ENCODE data around the gene CDC42EP4. TPM values are rescaled to one million over a fixed set of nuclear protein-coding genes. Genes with fewer than 3 reads are reported as not detected.

Gene CDC42EP4
- total and polyA plus RNA-seq, 4 donors = 15.7 to 31.0 (median 28.0) TPM

DNA sequence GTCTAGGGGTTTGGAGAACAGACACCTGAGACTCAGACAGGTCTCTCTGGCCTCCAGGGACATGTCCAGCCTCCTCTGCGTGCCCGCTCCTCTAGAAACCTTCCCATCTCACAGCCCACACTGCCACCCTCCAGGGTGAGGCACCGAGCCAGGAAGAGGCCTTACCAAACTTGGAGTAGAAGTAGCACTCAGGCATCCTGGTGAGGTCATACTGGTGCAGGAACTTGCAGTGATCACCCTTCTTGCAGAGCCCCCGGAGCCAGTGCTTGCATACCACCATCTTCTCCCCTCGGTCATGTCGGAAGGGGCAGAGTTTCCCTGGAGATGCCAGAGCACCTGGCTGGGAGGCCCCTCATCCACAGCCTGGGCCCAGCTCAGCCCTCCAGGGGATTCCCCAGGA is 54.3 kb downstream of the CDC42EP4 start (continued):
- TF ChIP-seq, protein P1, sequence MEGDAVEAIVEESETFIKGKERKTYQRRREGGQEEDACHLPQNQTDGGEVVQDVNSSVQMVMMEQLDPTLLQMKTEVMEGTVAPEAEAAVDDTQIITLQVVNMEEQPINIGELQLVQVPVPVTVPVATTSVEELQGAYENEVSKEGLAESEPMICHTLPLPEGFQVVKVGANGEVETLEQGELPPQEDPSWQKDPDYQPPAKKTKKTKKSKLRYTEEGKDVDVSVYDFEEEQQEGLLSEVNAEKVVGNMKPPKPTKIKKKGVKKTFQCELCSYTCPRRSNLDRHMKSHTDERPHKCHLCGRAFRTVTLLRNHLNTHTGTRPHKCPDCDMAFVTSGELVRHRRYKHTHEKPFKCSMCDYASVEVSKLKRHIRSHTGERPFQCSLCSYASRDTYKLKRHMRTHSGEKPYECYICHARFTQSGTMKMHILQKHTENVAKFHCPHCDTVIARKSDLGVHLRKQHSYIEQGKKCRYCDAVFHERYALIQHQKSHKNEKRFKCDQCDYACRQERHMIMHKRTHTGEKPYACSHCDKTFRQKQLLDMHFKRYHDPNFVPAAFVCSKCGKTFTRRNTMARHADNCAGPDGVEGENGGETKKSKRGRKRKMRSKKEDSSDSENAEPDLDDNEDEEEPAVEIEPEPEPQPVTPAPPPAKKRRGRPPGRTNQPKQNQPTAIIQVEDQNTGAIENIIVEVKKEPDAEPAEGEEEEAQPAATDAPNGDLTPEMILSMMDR (IDR thresholded peaks at IDR 0.05; ENCODE audit: low read depth, low read length, missing input control) = no peak
- TF ChIP-seq RXRA (IDR thresholded peaks at IDR 0.05) = no peak

DNA sequence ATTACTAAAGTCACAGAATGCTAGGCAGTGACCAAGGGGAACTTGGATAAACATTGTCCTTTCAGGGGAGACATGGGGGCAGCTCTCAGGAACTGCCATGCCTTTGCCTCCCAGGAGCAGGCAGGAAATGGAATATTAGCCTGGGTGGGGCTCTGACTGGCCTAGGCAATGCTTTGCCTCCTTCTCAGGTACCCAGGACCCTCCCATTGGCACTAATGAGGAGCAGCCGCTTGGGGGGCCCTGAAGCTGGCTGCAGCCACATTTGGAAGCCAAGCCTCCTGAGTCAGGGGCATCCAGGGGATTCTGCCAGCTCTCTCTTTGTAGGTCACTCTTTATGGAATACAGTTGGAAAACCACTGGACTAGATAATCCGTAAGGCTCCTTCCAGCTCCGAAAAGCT is 55.6 kb downstream of the CDC42EP4 start:
- Histone ChIP-seq H3K27ac (ENCODE audit: low read depth in 1 of 2, low read length in 2 of 2) (no peak overlapping the region), H3K9me3 (ENCODE audit: control insufficient read depth in 4 of 4, low read length in 3 of 4) (no peaks in the 10 kb centered on the region), H3K4me3 (ENCODE audit: low read depth in 1 of 3, low read length in 3 of 3) (no peak overlapping the region), H3K4me1 (ENCODE audit: control insufficient read depth in 4 of 4, insufficient read depth in 4 of 4, low read length in 3 of 4) (no peaks in the 10 kb centered on the region), H3K9ac (ENCODE audit: low read depth in 1 of 2, low read length in 2 of 2) (no peak overlapping the region), H3K27me3 (ENCODE audit: control insufficient read depth in 4 of 4, insufficient read depth in 4 of 4, low read length in 3 of 4) (no peaks in the 10 kb centered on the region), H3K36me3 (ENCODE audit: control insufficient read depth in 4 of 4, insufficient read depth in 3 of 4, low read depth in 1 of 4, low read length in 3 of 4) (no peaks in the 10 kb centered on the region)
- 87% methylated on average over 3 of the region's 3 CpGs for WGBS
- TF ChIP-seq EGR1 (IDR thresholded peaks at IDR 0.05; ENCODE audit: low read depth in 2 of 2) (no peak), GABPA (IDR thresholded peaks at IDR 0.05 in 1 of 2, conservative IDR thresholded peaks at IDR 0.05 in 1 of 2) (no peak), FOXA2 (IDR thresholded peaks at IDR 0.05) (no peak), TAF1 (conservative IDR thresholded peaks at IDR 0.05) (no peak), HNF4G (IDR thresholded peaks at IDR 0.05) (no peak)
- TF ChIP-seq, protein P2, sequence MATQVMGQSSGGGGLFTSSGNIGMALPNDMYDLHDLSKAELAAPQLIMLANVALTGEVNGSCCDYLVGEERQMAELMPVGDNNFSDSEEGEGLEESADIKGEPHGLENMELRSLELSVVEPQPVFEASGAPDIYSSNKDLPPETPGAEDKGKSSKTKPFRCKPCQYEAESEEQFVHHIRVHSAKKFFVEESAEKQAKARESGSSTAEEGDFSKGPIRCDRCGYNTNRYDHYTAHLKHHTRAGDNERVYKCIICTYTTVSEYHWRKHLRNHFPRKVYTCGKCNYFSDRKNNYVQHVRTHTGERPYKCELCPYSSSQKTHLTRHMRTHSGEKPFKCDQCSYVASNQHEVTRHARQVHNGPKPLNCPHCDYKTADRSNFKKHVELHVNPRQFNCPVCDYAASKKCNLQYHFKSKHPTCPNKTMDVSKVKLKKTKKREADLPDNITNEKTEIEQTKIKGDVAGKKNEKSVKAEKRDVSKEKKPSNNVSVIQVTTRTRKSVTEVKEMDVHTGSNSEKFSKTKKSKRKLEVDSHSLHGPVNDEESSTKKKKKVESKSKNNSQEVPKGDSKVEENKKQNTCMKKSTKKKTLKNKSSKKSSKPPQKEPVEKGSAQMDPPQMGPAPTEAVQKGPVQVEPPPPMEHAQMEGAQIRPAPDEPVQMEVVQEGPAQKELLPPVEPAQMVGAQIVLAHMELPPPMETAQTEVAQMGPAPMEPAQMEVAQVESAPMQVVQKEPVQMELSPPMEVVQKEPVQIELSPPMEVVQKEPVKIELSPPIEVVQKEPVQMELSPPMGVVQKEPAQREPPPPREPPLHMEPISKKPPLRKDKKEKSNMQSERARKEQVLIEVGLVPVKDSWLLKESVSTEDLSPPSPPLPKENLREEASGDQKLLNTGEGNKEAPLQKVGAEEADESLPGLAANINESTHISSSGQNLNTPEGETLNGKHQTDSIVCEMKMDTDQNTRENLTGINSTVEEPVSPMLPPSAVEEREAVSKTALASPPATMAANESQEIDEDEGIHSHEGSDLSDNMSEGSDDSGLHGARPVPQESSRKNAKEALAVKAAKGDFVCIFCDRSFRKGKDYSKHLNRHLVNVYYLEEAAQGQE (IDR thresholded peaks at IDR 0.05) = no peak
- no peak for DNase-seq (ENCODE audit: low spot score)

DNA sequence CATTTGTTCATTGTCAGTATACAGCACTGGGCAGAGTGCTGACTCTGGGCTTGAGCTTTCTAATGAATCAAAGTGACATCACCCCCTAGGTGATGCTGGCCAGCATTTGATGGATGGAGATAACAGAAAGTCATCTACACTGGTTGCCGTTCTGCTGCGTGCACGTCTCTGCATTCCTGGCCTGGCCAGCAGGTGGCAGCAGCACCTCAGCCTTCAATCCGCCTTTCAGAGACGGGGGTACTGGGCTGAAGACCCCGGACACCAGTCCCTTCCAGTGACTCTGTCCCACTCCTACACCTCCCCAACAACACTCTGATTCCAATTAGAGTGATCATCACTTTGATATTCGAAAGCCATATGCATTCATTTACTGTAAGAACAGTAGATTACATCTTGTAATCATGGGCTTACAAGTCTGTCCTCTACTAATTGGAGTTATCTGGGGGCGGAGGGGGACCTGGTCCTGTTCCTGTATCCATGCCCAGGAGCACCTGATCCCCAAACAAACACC is 56.1 kb downstream of the CDC42EP4 start:
- peak; percentile 78 for DNase-seq (ENCODE audit: low spot score)
- TF ChIP-seq FOXA2 (IDR thresholded peaks at IDR 0.05) = no peak
- TF ChIP-seq RAD21 (IDR thresholded peaks at IDR 0.05) = peak; percentile 100
- TF ChIP-seq, protein P2 (IDR thresholded peaks at IDR 0.05) = no peak
- TF ChIP-seq, protein P3, sequence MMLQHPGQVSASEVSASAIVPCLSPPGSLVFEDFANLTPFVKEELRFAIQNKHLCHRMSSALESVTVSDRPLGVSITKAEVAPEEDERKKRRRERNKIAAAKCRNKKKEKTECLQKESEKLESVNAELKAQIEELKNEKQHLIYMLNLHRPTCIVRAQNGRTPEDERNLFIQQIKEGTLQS (IDR thresholded peaks at IDR 0.05) = no peak
- TF ChIP-seq, protein P1 (IDR thresholded peaks at IDR 0.05; ENCODE audit: low read depth, low read length, missing input control) = peak; percentile 95
- TF ChIP-seq JUND (IDR thresholded peaks at IDR 0.05) = no peak
- TF ChIP-seq HNF4A (conservative IDR thresholded peaks at IDR 0.05) = no peak
- TF ChIP-seq RXRA (IDR thresholded peaks at IDR 0.05) = no peak
- TF ChIP-seq, protein P4, sequence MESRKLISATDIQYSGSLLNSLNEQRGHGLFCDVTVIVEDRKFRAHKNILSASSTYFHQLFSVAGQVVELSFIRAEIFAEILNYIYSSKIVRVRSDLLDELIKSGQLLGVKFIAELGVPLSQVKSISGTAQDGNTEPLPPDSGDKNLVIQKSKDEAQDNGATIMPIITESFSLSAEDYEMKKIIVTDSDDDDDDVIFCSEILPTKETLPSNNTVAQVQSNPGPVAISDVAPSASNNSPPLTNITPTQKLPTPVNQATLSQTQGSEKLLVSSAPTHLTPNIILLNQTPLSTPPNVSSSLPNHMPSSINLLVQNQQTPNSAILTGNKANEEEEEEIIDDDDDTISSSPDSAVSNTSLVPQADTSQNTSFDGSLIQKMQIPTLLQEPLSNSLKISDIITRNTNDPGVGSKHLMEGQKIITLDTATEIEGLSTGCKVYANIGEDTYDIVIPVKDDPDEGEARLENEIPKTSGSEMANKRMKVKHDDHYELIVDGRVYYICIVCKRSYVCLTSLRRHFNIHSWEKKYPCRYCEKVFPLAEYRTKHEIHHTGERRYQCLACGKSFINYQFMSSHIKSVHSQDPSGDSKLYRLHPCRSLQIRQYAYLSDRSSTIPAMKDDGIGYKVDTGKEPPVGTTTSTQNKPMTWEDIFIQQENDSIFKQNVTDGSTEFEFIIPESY (IDR thresholded peaks at IDR 0.05) = no peak
- no peak for TF ChIP-seq SP1 (IDR thresholded peaks at IDR 0.05)
- WGBS = 6% methylated on average over 8 of the region's 8 CpGs

More for the DNA sequence above, 56.1 kb downstream of the CDC42EP4 start:
- no peaks in the 10 kb centered on the region for H3K36me3 ChIP-seq (ENCODE audit: control insufficient read depth in 4 of 4, insufficient read depth in 3 of 4, low read depth in 1 of 4, low read length in 3 of 4)
- H3K4me1 ChIP-seq (ENCODE audit: control insufficient read depth in 4 of 4, insufficient read depth in 4 of 4, low read length in 3 of 4) = no peaks in the 10 kb centered on the region
- no peak overlapping the region for H3K4me3 ChIP-seq (ENCODE audit: low read depth in 1 of 3, low read length in 3 of 3)
- H3K27me3 ChIP-seq (ENCODE audit: control insufficient read depth in 4 of 4, insufficient read depth in 4 of 4, low read length in 3 of 4) = no peaks in the 10 kb centered on the region
- H3K27ac ChIP-seq (ENCODE audit: low read depth in 1 of 2, low read length in 2 of 2) = no peak overlapping the region
- no peak overlapping the region for H3K9ac ChIP-seq (ENCODE audit: low read depth in 1 of 2, low read length in 2 of 2)
- no peaks in the 10 kb centered on the region for H3K9me3 ChIP-seq (ENCODE audit: control insufficient read depth in 4 of 4, low read length in 3 of 4)
